Activated naive CD4-positive, alpha-beta T cell treated with anti-CD3 and anti-CD28 coated beads, Interleukin-2, amount 10 ng/mL, durations not matched to agents 7 days and 5 days (primary cell): ENCODE data around the gene RNF149.
A peak's percentile ranks its signal among the peaks of the same experiment; 100 is the strongest.

Source experiments
- CTCF ChIA-PET: fragments of 350-600 bp; sonication (Branson Sonifier 250); formaldehyde crosslinking; loops from one replicate; lab custom pipeline; 2021; ENCODE audit warnings: antibody characterized with exemption; lab: Charles Lee
- DNase-seq: peaks from one replicate; pipeline ENCODE4 v3.0.0-alpha.2; 2020
- H3K27ac Mint-ChIP-seq: one replicate; pipeline ENCODE4 v1.8.0; 2021; ENCODE audit warnings: mild to moderate bottlenecking, moderate library complexity, mixed read lengths
- H3K27me3 Mint-ChIP-seq: one replicate; pipeline ENCODE4 v1.8.0; 2021; ENCODE audit warnings: mild to moderate bottlenecking, mixed read lengths
- H3K36me3 Mint-ChIP-seq: one replicate; pipeline ENCODE4 v1.8.0; 2021; ENCODE audit warnings: mixed read lengths
- H3K4me1 Mint-ChIP-seq: one replicate; pipeline ENCODE4 v1.8.0; 2021; ENCODE audit warnings: mixed read lengths
- H3K4me3 Mint-ChIP-seq: one replicate; pipeline ENCODE4 v1.8.0; 2021; ENCODE audit warnings: mild to moderate bottlenecking, moderate library complexity, mixed read lengths
- H3K9me3 Mint-ChIP-seq: one replicate; pipeline ENCODE4 v1.8.0; 2021; ENCODE audit warnings: mixed read lengths

Gene RNF149

DNA sequence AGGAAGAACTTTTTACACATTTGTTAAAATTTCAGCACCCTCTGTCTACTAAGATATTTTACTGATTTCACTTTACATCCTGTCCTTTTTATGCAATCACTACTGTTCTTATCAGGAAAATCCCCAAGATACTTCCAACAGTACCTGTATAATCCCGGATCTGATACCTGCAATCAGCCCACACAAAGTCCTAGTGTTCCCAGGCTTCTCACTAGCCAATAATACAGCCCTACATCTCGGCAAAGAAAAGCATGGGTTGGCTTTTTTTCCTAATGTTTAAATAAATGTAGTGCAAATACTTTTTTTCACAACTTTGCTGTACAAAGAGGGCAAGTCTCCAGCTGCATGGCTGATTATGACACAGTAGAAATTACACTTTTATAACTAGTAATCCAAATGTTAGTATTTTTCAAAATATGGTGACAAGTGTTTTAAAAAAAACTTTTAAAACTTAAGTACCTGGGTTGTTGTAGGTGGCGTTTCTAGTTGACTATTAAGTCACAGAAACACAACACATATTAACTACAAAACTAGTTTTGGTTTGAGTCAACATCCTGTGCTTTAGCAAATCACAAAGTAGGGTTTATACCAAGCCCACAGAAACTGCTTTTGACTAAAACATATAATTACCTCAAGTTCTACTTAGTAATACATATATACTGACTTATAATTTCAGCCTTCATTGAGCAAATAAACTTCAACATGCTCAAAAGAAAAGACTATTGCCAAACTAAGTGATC lies 36.3 kb downstream of the RNF149 start:
- CTCF ChIA-PET = interaction anchor here (0.6 to 1.5 kb wide), 4 partner anchors 37 to 116 kb away, joined by 3 read pairs; partner anchors contain the start of gene RNF149
- H3K4me1 Mint-ChIP-seq = peaks cover 55% of the 10 kb centered on the region

DNA sequence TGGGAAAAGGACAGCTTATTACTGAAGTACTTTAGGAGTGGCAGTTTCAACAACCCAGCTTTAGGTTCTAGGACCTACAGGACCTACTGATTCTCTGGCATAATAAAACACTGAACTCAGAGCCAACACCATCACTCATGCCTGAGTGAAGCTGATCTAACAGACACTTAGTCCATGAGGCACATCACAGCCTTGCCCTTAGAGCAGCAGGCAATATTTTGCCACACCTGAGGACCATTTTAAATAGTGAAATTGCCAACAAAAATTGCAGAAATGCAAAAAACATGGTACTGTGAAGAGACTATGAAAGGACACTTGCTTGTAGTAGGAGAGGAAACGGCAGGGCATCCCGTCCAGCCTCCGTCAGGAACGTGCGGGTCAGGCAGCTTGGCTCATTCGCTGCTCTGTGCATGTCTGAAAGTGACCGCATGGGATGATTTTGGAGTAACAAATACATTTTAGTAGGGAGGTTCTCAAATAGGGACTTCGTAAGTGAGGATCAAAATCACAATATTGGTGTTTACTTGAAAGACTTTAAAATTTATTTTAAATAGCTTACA lies 37.7 kb downstream of the RNF149 start:
- no peaks in the 10 kb centered on the region for H3K27me3 Mint-ChIP-seq
- H3K27ac Mint-ChIP-seq = peak overlapping the region; percentile 78
- H3K4me3 Mint-ChIP-seq = no peak overlapping the region
- H3K4me1 Mint-ChIP-seq = peaks cover 56% of the 10 kb centered on the region
- CTCF ChIA-PET = interaction anchor here (0.9 to 1.5 kb wide), 4 partner anchors 38 to 118 kb away, joined by 3 to 4 read pairs (median 3); partner anchors contain the start of gene RNF149
- H3K36me3 Mint-ChIP-seq = peaks cover 70% of the 10 kb centered on the region
- DNase-seq = no peak
- no peaks in the 10 kb centered on the region for H3K9me3 Mint-ChIP-seq

More for the DNA sequence above, 36.3 kb downstream of the RNF149 start:
- Mint-ChIP-seq H3K27me3 (no peaks in the 10 kb centered on the region), H3K27ac (peak overlapping the region; percentile 82), H3K4me3 (no peak overlapping the region), H3K9me3 (no peaks in the 10 kb centered on the region), H3K36me3 (peaks cover 69% of the 10 kb centered on the region)
- DNase-seq = no peak

DNA sequence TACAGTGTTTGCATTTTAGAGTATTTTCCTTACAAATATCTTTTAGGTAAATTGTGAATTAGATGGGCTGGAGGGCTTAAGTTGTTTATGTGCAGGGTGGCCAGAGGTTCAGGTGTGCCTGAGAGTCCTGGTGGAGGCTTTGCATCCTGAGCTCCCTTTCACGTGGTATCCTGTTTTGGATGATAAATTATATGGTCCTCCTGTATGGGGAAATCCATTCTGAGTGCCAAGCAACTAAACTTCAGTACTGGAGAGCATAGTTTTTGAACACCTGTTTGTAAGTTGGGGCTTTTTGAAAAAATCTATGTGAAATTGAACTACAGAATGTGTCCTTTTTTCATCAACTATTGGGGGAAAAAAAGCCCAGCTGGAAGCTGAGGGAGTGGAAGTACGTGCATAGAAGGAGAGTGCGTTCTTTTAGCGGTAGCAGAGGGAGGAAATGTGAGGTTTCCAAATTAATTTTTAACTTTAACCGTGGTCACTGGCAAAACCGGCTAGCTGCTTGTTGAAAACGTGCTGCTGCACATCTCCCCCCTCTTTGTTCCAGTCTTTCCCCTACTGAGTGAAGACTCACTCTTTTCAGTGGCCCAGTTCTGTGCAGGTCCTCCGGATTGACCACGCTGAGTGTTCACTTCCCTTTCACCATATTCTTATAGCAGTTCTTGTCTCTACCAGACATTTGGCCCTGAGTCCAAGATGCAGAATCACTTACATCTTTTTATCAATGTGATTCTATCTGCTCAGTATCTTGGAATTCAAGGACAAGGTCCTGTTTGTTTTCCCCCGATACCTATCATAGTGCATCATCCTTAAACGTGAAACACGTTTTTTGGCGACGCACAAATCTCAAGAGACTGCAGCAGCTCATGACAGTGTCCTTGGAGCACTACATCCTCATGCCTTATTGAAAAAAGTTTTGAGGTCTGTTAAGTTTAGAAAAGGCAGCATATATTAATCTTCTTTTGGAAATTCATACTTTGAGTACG lies 40.5 kb downstream of the RNF149 start:
- CTCF ChIA-PET = interaction anchor here (0.7 to 1.2 kb wide), 2 partner anchors 15 to 278 kb away, joined by 3 to 4 read pairs; no protein-coding TSS in a partner anchor

DNA sequence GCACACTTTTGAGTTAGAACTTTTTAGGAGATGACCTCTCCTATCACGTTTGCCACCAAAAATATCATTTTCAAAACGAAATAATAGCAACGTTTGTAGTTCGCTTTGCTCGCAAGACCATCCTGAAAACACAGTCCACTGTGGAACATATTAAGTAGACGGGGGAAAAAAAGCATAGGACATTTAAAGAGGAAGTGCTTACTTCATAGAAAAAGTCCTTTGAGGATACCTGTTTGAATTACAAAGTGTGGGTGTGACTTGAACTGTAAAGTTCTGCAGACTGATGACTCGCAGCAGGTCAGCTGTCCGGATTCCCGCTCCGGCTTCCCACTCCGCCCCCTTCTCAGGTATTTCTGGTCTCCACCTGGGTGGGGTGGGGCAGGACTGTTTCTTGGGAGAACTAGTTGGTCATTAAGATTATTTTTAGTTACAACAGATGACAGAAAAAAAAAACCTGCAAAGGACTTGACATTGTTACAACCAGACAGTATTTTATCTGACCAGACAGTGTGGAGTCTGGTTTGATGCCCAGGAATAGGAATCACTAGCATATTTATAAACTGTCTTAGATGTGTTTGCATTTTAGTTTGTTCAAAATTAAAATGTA lies 42.5 kb downstream of the RNF149 start:
- Mint-ChIP-seq H3K27ac (peak overlapping the region; percentile 60), H3K9me3 (no peaks in the 10 kb centered on the region), H3K4me3 (no peak overlapping the region), H3K27me3 (no peaks in the 10 kb centered on the region), H3K36me3 (peaks cover 67% of the 10 kb centered on the region), H3K4me1 (peaks cover 46% of the 10 kb centered on the region)
- DNase-seq = no peak
- CTCF ChIA-PET = no interaction called here

More for the DNA sequence above, 40.5 kb downstream of the RNF149 start:
- no peak for DNase-seq
- Mint-ChIP-seq H3K36me3 (peaks cover 76% of the 10 kb centered on the region), H3K4me1 (peaks cover 58% of the 10 kb centered on the region), H3K27ac (peak overlapping the region; percentile 42), H3K27me3 (no peaks in the 10 kb centered on the region), H3K4me3 (no peak overlapping the region), H3K9me3 (no peaks in the 10 kb centered on the region)

DNA sequence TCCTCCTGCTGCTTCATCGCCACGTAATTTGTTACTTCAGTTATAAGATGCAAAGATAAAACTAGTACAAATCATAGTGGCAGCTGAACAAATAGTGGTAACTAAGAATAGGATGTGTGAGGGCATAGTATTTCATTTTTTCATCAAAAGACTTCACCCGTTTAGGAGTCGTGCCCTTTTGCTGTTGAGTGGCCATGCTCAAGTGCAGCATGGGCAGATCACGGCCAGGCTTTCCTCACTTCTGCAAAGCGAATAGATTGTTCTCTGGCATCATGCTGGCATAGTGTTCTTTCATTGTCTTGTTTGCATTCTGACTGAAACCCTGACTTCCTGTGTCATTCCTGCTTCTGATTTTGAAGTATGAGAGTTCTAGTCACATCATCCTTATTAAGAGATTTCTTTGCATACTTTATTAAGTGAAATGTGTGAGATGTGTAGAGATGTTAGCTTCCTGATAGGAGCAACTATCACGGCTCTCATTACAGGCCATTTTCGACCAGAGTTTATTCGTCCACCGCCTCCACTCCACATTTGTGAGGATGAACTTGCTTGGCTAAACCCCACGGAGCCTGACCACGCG lies 44.1 kb downstream of the RNF149 start:
- Mint-ChIP-seq H3K4me1 (peaks cover 36% of the 10 kb centered on the region), H3K27ac (no peak overlapping the region), H3K27me3 (no peaks in the 10 kb centered on the region), H3K36me3 (peaks cover 55% of the 10 kb centered on the region), H3K9me3 (no peaks in the 10 kb centered on the region), H3K4me3 (no peak overlapping the region)
- DNase-seq = no peak
- CTCF ChIA-PET = no interaction called here

DNA sequence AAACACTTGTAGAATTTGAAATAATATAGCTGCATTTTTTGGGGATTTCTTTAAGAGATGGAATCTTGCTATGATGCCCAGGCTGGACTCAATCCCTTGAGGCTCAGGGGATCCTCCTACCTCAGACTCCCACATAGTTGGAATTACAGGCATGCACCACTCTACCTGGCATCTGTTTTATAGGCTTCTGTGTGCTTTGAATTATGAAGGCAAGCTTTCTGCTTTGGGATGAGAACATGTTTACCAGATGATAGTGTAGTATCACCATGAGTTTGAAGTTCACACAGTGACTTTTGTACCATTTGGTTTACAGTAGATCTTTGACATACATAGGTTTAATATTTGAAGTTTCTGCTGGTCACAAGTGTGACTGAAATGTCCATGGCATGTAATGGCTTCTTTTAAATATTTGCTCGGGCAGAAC lies 45.1 kb downstream of the RNF149 start:
- CTCF ChIA-PET = no interaction called here
- peaks cover 40% of the 10 kb centered on the region for H3K4me1 Mint-ChIP-seq
- H3K27me3 Mint-ChIP-seq = no peaks in the 10 kb centered on the region
- no peak for DNase-seq
- H3K36me3 Mint-ChIP-seq = peaks cover 59% of the 10 kb centered on the region
- no peaks in the 10 kb centered on the region for H3K9me3 Mint-ChIP-seq
- H3K27ac Mint-ChIP-seq = peak overlapping the region; percentile 21
- no peak overlapping the region for H3K4me3 Mint-ChIP-seq

DNA sequence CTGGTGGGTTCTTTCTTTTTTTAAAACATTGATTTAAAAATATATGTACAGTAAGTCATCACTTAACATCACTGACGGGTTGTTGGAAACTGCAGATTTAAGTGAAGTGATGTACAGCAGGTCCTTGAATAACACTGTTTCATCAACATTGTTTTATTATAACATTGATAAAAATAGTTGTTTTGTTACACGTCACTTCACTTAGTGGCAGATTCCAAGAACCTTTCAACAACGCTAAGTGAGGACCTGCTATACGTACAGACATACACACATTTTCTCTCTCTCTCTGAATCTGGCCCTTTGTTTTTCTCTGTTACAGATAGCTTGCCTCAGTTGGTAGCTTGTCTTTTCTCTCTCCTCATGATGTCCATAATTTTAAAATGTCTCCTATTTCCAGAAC lies 46.4 kb downstream of the RNF149 start:
- Mint-ChIP-seq H3K27me3 (no peaks in the 10 kb centered on the region), H3K4me3 (no peak overlapping the region), H3K36me3 (peaks cover 58% of the 10 kb centered on the region), H3K4me1 (peaks cover 38% of the 10 kb centered on the region), H3K9me3 (no peaks in the 10 kb centered on the region), H3K27ac (no peak overlapping the region)
- CTCF ChIA-PET = interaction anchor here (1.1 kb wide), 1 partner anchor 9 kb away, joined by 3 read pairs; no protein-coding TSS in a partner anchor
- DNase-seq = no peak

DNA sequence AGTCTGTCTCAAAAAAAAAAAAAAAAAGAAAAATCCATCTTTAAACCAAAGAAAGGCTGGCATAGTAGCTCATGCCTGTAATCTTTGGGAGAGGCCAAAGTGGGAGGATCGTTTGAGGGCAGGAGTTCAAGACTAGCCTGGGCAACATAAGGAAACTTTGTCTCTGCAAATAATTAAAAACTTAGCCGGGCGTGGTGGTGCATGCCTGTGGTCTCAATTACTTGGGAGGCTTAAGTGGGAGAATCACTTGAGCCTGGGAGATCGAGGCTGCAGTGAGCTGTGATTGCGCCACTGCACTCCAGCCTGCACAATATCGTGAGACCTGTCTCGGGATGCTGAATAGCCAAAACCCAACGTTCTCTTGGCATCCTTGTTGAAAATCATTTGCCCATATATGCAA lies 49.7 kb downstream of the RNF149 start:
- peaks cover 46% of the 10 kb centered on the region for H3K36me3 Mint-ChIP-seq
- H3K9me3 Mint-ChIP-seq = no peaks in the 10 kb centered on the region
- H3K27ac Mint-ChIP-seq = peak overlapping the region; percentile 21
- CTCF ChIA-PET = interaction anchor here (0.7 kb wide), 1 partner anchor 246 kb away, joined by 3 read pairs; no protein-coding TSS in a partner anchor
- peaks cover 54% of the 10 kb centered on the region for H3K4me1 Mint-ChIP-seq
- no peak for DNase-seq
- H3K4me3 Mint-ChIP-seq = no peak overlapping the region
- H3K27me3 Mint-ChIP-seq = no peaks in the 10 kb centered on the region

DNA sequence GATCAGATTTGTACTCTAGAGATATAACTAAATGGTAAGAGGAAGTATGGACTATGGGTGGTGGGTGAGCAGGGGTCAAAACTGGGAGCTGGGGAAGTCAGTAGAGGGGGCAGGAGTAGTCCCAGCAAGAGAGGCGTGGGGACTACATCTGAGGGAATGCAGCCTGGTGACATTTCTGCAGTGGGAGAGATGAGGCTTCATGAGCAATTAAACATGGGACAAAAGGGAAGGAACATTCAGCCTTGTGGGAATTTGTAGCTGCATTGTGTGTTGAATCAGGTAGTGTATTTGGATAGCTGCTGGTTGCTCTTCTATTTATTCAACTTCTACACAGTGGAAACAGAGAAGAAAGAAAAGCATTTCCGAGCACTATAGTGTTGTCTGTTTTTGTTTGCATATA lies 52.2 kb downstream of the RNF149 start:
- H3K36me3 Mint-ChIP-seq = peaks cover 36% of the 10 kb centered on the region
- peaks cover 60% of the 10 kb centered on the region for H3K4me1 Mint-ChIP-seq
- H3K9me3 Mint-ChIP-seq = no peaks in the 10 kb centered on the region
- CTCF ChIA-PET = interaction anchor here (1.4 kb wide), 1 partner anchor 15 kb away, joined by 5 read pairs; no protein-coding TSS in a partner anchor
- H3K27me3 Mint-ChIP-seq = no peaks in the 10 kb centered on the region
- H3K4me3 Mint-ChIP-seq = no peak overlapping the region
- DNase-seq = no peak
- H3K27ac Mint-ChIP-seq = peak overlapping the region; percentile 9

DNA sequence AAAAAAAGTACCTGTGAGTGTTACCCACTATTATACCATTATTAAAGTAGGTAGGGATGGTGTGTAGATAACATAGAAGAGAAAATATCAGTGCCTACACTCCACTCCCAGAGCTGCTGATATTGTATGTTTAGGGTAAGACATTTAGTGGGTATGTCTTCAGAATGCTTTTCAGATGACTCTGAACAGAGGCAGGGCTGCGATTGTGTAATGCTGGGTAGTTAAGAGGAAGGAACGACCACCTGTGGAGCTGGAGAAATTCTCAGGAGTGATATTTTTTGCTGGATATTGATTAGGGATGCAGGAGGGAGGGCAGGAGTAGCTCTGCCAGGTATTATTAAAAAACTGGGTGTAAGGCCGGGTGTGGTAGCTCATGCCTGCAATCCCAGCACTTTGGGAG lies 53.0 kb downstream of the RNF149 start:
- Mint-ChIP-seq H3K27ac (no peak overlapping the region), H3K36me3 (peaks cover 31% of the 10 kb centered on the region), H3K27me3 (no peaks in the 10 kb centered on the region), H3K4me1 (peaks cover 61% of the 10 kb centered on the region), H3K9me3 (no peaks in the 10 kb centered on the region), H3K4me3 (no peak overlapping the region)
- CTCF ChIA-PET = interaction anchor here (1.4 kb wide), 1 partner anchor 14 kb away, joined by 5 read pairs; no protein-coding TSS in a partner anchor
- DNase-seq = no peak

DNA sequence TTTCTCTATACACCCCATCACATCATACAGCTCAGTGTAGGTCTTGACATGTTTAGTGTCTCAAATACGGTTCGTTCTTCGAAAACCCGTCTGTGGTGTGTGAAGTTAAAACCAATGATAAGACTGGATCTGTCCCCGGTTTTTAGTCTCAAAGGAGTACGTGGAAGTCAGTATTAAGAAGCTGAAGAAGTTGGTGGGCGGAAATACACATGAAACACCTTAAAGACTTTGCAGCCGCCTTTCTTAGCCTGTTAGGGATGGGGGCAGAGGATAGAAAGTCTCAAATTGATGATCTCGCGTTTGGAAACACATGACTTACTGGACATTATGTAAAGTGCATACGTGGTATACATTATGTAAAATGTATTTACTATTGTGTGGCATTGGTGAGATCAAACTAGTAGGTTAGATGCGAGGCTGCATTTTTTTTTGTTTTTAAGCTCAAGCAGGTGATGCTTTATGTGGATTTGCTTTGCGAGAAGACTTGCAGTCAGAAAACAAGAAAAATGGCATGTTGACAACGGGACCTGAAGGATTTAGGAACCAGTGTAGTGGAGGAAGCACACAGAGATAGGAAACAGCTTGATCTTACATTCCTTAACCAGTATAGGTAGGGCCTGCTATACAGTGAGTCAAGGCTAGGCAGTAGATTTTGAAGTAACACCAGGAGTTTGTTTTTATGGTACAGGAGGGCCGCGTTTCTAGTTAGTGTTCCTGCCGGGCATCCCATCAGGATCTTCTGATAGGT lies 54.6 kb downstream of the RNF149 start:
- H3K27me3 Mint-ChIP-seq = no peaks in the 10 kb centered on the region
- H3K9me3 Mint-ChIP-seq = no peaks in the 10 kb centered on the region
- peaks cover 57% of the 10 kb centered on the region for H3K4me1 Mint-ChIP-seq
- peaks cover 26% of the 10 kb centered on the region for H3K36me3 Mint-ChIP-seq
- DNase-seq = no peak
- peak overlapping the region; percentile 96 for H3K27ac Mint-ChIP-seq
- CTCF ChIA-PET = interaction anchor here (0.7 to 3.2 kb wide), 5 partner anchors 9 to 58 kb away, joined by 3 to 13 read pairs (median 3); no protein-coding TSS in a partner anchor
- H3K4me3 Mint-ChIP-seq = peak overlapping the region; percentile 94

DNA sequence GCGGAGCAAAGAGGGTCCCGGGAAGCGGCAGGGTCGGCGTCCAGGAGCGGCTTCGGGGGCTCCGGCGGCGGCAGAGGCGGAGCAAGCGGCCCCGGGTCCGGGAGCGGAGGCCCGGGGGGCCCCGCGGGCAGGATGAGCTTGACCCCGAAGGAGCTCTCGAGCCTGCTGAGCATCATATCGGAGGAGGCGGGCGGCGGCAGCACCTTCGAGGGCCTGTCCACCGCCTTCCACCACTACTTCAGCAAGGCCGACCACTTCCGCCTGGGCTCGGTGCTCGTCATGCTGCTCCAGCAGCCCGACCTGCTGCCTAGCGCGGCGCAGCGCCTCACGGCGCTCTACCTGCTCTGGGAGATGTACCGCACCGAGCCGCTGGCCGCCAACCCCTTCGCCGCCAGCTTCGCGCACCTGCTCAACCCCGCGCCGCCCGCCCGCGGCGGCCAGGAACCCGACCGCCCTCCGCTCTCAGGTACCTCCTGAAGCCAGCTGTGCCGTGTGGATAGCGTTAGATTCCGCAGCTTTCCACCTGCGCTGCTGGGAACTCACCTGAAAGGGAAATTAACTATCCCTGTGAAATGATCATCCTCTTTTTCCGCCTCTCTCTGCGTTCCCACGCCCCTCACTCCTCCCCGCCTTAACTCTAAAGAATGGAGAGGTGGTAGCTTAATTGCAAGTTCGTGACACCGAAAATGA lies 55.3 kb downstream of the RNF149 start:
- H3K27me3 Mint-ChIP-seq = no peaks in the 10 kb centered on the region
- H3K4me3 Mint-ChIP-seq = peak overlapping the region; percentile 94
- H3K36me3 Mint-ChIP-seq = peaks cover 21% of the 10 kb centered on the region
- peak overlapping the region; percentile 96 for H3K27ac Mint-ChIP-seq
- no peaks in the 10 kb centered on the region for H3K9me3 Mint-ChIP-seq
- H3K4me1 Mint-ChIP-seq = peaks cover 54% of the 10 kb centered on the region
- CTCF ChIA-PET = interaction anchor here (0.7 to 3.2 kb wide), 7 partner anchors 9 to 109 kb away, joined by 3 to 13 read pairs (median 3); no protein-coding TSS in a partner anchor
- peak; percentile 87 for DNase-seq
